GM12873 (cell line): ENCODE measurements around the gene APOL5.
A peak's percentile ranks its signal among the peaks of the same experiment; 100 is the strongest.

Experiments
- CTCF ChIP-seq: IDR thresholded peaks from 2 replicates; pipeline ENCODE4 v1.5.1; 2012; ENCODE audit warnings: low read depth, mild to moderate bottlenecking, moderate library complexity, low read length, control low read depth; ENCODE audit not compliant: insufficient read depth; ENCODE audit errors: missing control alignments

APOL5 gene

GRCh38 chr22:35719212-35719875 lies 1.7 kb downstream of the APOL5 start:
- peak; percentile 23 for TF ChIP-seq CTCF

DNA sequence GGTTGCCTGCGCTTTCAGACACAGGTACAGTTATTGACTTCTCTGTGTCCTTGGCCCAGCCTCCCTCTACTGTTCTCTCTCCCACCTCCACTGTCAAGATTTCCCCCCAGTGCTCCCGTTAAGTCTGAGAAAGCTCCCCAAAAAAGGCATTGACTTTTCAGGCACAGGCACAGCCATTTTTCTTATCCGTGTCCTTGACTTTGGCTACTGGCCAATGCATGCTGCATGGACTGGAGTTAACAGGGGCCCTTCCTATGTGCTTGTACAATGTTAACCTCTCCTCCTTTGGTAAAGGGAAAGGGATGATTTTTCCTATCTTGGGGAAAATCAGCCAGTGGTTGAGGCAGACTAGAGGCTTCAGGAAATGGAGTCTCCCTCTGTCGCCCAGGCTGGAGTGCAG lies 4.3 kb downstream of the APOL5 start:
- no peak for TF ChIP-seq CTCF

GRCh38 chr22:35725521-35725920 lies 7.8 kb downstream of the APOL5 start:
- TF ChIP-seq CTCF, result no peak

DNA sequence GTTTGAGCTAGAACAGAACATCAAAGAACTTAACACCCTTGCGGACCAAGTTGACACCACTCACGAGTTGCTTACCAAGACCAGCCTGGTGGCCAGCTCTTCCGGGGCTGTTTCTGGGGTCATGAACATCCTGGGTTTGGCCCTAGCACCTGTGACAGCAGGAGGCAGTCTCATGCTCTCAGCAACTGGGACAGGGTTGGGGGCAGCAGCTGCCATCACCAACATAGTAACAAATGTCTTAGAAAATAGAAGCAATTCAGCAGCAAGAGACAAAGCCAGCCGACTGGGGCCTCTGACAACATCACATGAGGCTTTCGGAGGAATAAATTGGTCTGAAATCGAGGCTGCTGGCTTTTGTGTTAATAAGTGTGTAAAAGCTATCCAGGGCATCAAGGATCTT lies 8.7 kb downstream of the APOL5 start:
- TF ChIP-seq CTCF, result no peak

DNA sequence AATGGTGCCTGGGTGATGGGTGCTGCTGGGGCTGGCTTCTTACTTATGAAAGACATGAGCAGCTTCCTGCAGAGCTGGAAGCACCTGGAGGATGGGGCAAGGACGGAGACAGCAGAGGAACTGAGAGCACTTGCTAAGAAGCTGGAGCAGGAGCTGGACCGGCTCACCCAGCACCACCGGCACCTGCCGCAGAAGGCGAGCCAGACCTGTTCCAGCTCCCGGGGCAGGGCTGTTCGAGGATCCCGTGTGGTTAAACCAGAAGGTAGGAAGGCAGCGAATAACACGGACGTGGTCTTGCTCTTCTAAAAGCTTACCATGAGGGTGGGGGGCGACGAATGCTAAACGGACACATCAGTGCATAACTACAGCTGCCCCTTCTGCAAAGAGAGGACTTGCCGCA lies 9.3 kb downstream of the APOL5 start:
- no peak for TF ChIP-seq CTCF

DNA sequence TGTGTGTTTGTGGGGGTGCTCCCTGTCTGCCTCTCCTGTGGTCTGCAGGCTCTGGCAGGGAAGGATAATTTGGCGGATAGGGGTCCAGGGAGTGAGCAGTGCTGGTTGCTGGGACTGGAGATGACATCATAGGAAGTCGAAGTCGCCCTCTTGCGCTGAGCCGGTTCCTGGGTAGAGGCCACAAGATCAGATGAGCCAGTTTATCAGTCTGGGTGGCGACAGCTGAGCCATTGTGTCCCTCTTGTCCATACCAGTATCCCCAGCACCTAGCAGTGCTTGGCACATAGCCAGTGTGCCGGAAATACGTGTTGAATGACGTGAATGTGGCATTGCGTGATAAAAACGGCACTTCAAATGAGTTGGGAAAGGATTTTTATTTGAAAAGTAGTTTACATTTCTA lies 9.8 kb downstream of the APOL5 start:
- no peak for TF ChIP-seq CTCF

- TF ChIP-seq CTCF, result no peak
These were observed 11.1 kb downstream of the APOL5 start for GRCh38 chr22:35728639-35729308.
